SH-SY5Y (cell line): ENCODE measurements around the gene SFTA2.

ENCODE experiments used
- GATA2 ChIP-seq: IDR thresholded peaks from 2 replicates; pipeline ENCODE4 v1.6.1; 2011; ENCODE audit warnings: mild to moderate bottlenecking, low read depth, low read length
- GATA3 ChIP-seq: IDR thresholded peaks from 2 replicates; pipeline ENCODE4 v1.6.1; 2011; ENCODE audit warnings: low read depth, mild to moderate bottlenecking, low read length, moderate library complexity

DNA sequence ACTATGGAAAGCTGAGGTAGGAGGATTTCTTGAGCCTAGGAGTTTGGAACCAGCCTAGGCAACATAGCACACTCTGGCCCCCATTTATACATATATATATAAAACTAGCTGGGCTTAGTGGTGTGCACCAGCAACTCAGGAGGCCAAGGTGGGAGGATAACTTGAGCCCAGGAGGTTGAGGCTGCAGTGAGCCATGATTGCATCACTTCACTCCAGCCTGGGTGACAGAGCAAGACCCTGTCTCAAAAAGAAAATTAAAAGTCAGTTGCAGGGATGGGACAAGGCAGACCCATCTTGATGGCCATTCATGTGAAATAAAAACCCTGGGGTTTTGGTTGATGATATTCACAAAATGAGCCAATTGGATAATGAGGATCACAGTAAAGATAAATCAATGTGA lies 30.5 kb downstream of the SFTA2 start:
- TF ChIP-seq GATA2 (no peak), GATA3 (no peak)
